ENCODE results near the gene GABRG3. TPM values are rescaled to one million over a fixed set of nuclear protein-coding genes. Genes with fewer than 3 reads are reported as not detected.

GABRG3 gene
- total and polyA plus RNA-seq, 4 donors = 0.02 to 0.19 TPM; not detected in 2

DNA sequence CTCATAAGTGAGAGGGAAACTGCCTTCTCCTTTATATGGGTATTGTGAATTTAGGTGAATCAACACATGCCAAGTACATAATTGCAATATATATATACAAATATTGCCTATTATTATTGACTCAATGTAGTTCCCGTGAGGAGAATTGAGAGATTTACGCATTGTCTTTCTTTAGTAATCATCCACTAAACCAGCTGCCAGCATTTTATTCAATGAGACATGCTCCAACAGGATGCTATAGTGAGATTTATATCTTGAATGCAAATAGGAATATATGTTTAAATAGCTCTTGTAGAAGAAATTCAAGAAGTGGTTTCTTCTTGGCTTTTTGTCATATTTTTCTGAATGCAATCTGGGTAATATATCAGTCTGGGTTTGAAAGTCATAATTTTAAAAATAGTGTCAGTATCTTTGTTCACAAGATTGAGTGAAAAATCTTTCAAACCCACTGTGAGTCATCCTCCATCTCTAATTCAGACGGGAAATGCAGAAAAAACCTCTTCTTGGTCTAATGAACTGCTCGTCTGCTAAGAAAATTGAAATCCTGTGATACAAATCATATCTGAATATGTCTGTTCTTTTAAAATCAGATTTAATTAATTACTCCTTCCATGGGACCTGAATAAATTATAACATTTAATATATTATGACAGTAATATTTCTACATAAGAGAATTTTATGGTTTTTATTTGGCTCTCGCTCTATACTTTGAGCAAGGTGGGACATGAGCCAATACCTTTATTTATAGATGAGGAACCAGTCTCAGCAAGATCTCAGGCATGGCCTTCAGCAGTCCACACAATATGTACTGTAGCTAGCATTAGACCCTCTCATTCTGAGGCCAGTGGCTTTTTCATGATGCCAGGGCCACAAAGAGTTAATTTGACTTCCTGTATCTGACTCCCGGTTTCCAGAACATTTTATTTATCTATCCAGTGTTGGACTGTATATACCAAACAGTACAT is 516.0 kb downstream of the GABRG3 start (continued):
- TF ChIP-seq, protein P1, sequence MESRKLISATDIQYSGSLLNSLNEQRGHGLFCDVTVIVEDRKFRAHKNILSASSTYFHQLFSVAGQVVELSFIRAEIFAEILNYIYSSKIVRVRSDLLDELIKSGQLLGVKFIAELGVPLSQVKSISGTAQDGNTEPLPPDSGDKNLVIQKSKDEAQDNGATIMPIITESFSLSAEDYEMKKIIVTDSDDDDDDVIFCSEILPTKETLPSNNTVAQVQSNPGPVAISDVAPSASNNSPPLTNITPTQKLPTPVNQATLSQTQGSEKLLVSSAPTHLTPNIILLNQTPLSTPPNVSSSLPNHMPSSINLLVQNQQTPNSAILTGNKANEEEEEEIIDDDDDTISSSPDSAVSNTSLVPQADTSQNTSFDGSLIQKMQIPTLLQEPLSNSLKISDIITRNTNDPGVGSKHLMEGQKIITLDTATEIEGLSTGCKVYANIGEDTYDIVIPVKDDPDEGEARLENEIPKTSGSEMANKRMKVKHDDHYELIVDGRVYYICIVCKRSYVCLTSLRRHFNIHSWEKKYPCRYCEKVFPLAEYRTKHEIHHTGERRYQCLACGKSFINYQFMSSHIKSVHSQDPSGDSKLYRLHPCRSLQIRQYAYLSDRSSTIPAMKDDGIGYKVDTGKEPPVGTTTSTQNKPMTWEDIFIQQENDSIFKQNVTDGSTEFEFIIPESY (IDR thresholded peaks at IDR 0.05) = no peak
- TF ChIP-seq, protein P2, sequence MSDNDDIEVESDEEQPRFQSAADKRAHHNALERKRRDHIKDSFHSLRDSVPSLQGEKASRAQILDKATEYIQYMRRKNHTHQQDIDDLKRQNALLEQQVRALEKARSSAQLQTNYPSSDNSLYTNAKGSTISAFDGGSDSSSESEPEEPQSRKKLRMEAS (IDR thresholded peaks at IDR 0.05) = no peak

DNA sequence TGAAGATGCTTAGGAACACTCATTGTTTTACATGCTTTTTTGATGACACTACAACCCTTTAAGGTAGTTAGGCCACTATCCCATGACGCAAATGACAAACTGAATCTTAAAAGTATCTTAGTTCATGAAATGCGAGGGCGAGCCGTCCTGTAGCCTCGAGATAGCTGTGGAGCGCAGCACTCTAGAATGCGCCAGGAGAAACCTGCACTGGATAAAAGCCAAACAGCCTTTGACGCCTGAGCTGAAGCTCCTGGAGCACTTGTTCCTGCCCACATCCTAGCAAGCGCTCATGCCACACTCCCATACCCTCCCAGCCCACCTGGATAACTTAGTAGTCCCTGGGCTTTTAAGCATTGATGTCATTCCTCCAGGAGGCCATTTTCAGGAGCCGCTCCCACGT is 516.9 kb downstream of the GABRG3 start:
- no peaks in the 10 kb centered on the region for H3K36me3 ChIP-seq (ENCODE audit: control insufficient read depth in 4 of 4, insufficient read depth in 3 of 4, low read depth in 1 of 4, low read length in 3 of 4)
- peaks cover 0 to 2% (median 0%) of the 10 kb centered on the region in 4 donors for H3K9me3 ChIP-seq (ENCODE audit: control insufficient read depth in 4 of 4, low read length in 3 of 4)
- H3K9ac ChIP-seq (ENCODE audit: low read depth in 1 of 2, low read length in 2 of 2) = no peak overlapping the region
- H3K4me1 ChIP-seq (ENCODE audit: control insufficient read depth in 4 of 4, insufficient read depth in 4 of 4, low read length in 3 of 4) = no peaks in the 10 kb centered on the region
- H3K4me3 ChIP-seq (ENCODE audit: low read depth in 1 of 3, low read length in 3 of 3) = no peak overlapping the region
- TF ChIP-seq GABPA (IDR thresholded peaks at IDR 0.05 in 1 of 2, conservative IDR thresholded peaks at IDR 0.05 in 1 of 2) (no peak), SP1 (IDR thresholded peaks at IDR 0.05) (no peak), YY1 (IDR thresholded peaks at IDR 0.05) (no peak), HNF4A (conservative IDR thresholded peaks at IDR 0.05) (no peak), RXRA (IDR thresholded peaks at IDR 0.05) (no peak), EGR1 (IDR thresholded peaks at IDR 0.05; ENCODE audit: low read depth in 2 of 2) (no peak), RAD21 (IDR thresholded peaks at IDR 0.05) (no peak), TAF1 (conservative IDR thresholded peaks at IDR 0.05) (no peak), NR2F2 (IDR thresholded peaks at IDR 0.05) (no peak)
- TF ChIP-seq, protein P3, sequence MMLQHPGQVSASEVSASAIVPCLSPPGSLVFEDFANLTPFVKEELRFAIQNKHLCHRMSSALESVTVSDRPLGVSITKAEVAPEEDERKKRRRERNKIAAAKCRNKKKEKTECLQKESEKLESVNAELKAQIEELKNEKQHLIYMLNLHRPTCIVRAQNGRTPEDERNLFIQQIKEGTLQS (IDR thresholded peaks at IDR 0.05) = no peak
- TF ChIP-seq, protein P4, sequence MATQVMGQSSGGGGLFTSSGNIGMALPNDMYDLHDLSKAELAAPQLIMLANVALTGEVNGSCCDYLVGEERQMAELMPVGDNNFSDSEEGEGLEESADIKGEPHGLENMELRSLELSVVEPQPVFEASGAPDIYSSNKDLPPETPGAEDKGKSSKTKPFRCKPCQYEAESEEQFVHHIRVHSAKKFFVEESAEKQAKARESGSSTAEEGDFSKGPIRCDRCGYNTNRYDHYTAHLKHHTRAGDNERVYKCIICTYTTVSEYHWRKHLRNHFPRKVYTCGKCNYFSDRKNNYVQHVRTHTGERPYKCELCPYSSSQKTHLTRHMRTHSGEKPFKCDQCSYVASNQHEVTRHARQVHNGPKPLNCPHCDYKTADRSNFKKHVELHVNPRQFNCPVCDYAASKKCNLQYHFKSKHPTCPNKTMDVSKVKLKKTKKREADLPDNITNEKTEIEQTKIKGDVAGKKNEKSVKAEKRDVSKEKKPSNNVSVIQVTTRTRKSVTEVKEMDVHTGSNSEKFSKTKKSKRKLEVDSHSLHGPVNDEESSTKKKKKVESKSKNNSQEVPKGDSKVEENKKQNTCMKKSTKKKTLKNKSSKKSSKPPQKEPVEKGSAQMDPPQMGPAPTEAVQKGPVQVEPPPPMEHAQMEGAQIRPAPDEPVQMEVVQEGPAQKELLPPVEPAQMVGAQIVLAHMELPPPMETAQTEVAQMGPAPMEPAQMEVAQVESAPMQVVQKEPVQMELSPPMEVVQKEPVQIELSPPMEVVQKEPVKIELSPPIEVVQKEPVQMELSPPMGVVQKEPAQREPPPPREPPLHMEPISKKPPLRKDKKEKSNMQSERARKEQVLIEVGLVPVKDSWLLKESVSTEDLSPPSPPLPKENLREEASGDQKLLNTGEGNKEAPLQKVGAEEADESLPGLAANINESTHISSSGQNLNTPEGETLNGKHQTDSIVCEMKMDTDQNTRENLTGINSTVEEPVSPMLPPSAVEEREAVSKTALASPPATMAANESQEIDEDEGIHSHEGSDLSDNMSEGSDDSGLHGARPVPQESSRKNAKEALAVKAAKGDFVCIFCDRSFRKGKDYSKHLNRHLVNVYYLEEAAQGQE (IDR thresholded peaks at IDR 0.05) = no peak
- TF ChIP-seq, protein P5, sequence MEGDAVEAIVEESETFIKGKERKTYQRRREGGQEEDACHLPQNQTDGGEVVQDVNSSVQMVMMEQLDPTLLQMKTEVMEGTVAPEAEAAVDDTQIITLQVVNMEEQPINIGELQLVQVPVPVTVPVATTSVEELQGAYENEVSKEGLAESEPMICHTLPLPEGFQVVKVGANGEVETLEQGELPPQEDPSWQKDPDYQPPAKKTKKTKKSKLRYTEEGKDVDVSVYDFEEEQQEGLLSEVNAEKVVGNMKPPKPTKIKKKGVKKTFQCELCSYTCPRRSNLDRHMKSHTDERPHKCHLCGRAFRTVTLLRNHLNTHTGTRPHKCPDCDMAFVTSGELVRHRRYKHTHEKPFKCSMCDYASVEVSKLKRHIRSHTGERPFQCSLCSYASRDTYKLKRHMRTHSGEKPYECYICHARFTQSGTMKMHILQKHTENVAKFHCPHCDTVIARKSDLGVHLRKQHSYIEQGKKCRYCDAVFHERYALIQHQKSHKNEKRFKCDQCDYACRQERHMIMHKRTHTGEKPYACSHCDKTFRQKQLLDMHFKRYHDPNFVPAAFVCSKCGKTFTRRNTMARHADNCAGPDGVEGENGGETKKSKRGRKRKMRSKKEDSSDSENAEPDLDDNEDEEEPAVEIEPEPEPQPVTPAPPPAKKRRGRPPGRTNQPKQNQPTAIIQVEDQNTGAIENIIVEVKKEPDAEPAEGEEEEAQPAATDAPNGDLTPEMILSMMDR (IDR thresholded peaks at IDR 0.05; ENCODE audit: low read depth, low read length, missing input control) = no peak
- H3K27ac ChIP-seq (ENCODE audit: low read depth in 1 of 2, low read length in 2 of 2) = no peak overlapping the region
- DNase-seq (ENCODE audit: low spot score) = no peak
- H3K27me3 ChIP-seq (ENCODE audit: control insufficient read depth in 4 of 4, insufficient read depth in 4 of 4, low read length in 3 of 4) = no peaks in the 10 kb centered on the region
- WGBS = 86% methylated on average over 11 of the region's 11 CpGs

Measured in liver (tissue), 9 donors.